Measurements from ENCODE around the gene EIPR1.

Gene EIPR1

GRCh38 chr2:3141696-3142095 lies 235.9 kb downstream of the EIPR1 start:
- in situ Hi-C loops (cut with HindIII; ENCODE audit: low sequenced_read_pairs), result no loop called here

- in situ Hi-C loops (cut with HindIII; ENCODE audit: low sequenced_read_pairs), result no loop called here
Measured at GRCh38 chr2:3139906-3140305, 237.7 kb downstream of the EIPR1 start.

Data from DLD1 (cell line).